Activated CD4-positive, alpha-beta T cell treated with anti-CD3 and anti-CD28 coated beads, Interleukin-2, amount 50 U/mL, for 1 hour (primary cell): ENCODE results near the gene SLC34A3.

Source experiments
- DNase-seq: peaks from one replicate; pipeline ENCODE4 v3.0.0-alpha.2; 2020

SLC34A3 gene

DNA sequence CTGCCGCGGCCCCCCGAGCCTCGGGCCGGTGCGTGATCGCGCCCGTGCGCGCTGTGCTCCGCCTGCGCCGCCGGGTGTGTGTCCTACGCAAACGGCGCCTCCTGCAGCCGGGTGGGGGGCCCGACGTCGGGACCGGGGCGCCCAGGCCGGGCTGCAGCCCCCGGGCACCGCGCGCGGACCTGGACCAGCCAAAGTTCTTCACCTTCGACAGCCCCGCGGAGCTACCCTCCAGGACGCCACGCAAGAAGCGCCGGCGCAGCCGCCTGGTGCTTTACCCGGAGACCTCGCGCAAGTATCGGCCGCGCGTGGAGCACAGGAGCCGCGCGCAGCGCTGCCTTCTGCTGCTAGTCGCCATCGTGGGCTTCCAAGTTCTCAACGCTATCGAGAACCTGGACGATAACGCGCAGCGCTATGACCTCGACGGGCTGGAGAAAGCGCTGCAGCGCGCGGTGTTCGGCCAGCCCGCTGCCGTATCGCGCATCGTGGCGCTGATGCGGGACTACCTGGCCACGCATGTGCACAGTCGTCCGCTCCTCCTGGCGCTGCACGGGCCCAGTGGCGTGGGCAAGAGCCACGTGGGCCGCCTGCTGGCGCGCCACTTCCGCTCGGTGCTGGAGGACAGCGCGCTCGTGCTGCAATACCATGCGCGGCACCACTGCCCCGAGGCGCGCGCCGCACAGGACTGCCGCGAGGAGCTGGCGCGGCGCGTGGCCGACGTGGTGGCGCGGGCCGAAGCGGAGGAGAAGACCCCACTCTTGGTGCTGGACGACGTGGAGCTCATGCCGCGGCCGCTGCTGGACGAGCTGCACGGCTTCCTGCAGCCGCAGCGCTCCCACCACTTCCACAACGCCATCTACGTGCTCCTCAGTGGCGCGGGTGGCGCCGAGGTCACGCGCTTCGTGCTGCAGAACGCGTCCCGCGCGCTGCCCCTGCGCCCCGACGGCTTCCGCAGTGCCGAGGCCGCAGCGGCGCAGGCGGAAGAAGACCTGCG, 48.3 kb downstream of the SLC34A3 start:
- no peak for DNase-seq

GRCh38 chr9:137279741-137280473, 49.2 kb downstream of the SLC34A3 start:
- DNase-seq, result no peak

GRCh38 chr9:137280474-137281344, 50.0 kb downstream of the SLC34A3 start:
- DNase-seq, result no peak

- DNase-seq, result no peak
Observed at GRCh38 chr9:137281345-137282116, 50.8 kb downstream of the SLC34A3 start.
